ENCODE results near the gene ISG20. TPM values are rescaled to one million over a fixed set of nuclear protein-coding genes. Genes with fewer than 3 reads are reported as not detected.
A peak's percentile ranks its signal among the peaks of the same experiment; 100 is the strongest.

ISG20 gene
- total RNA-seq, 1 donor from 2014 or later = 15.9 TPM

GRCh38 chr15:88651136-88651732 is 12.4 kb downstream of the ISG20 start:
- DNase-seq (ENCODE audit: low read depth) = no peak
- Histone ChIP-seq H3K27ac (ENCODE audit: low read depth, low read length) (no peak overlapping the region), H3K36me3 (ENCODE audit: insufficient read depth, low read length) (no peaks in the 10 kb centered on the region), H3K4me1 (ENCODE audit: insufficient read depth, low read length) (peaks cover 22% of the 10 kb centered on the region), H3K9me3 (ENCODE audit: insufficient read depth, low read depth, low read length) (no peaks in the 10 kb centered on the region), H3K4me2 (ENCODE audit: low read length) (no peak overlapping the region), H3K9ac (ENCODE audit: low read length) (no peak overlapping the region), H3K79me2 (ENCODE audit: insufficient read depth, low read length) (no peaks in the 10 kb centered on the region), H3K27me3 (ENCODE audit: insufficient read depth, low read length) (no peaks in the 10 kb centered on the region), H2AFZ (ENCODE audit: low read depth, low read length) (no peak overlapping the region), H3K4me3 (ENCODE audit: insufficient read depth, low read depth, low read length) (no peak overlapping the region), H4K20me1 (ENCODE audit: insufficient read depth, low read length) (peaks cover under 1% of the 10 kb centered on the region)
- Mint-ChIP-seq H3K27ac (ENCODE audit: unreplicated experiment) (peak overlapping the region; percentile 7), H3K9me3 (ENCODE audit: unreplicated experiment) (peaks cover 2% of the 10 kb centered on the region), H3K27me3 (ENCODE audit: low read depth, unreplicated experiment) (peaks cover 8% of the 10 kb centered on the region), H3K4me1 (ENCODE audit: low read depth, unreplicated experiment) (peaks cover 22% of the 10 kb centered on the region), H3K4me3 (ENCODE audit: unreplicated experiment) (peak overlapping the region; percentile 34), H3K36me3 (ENCODE audit: low read depth, unreplicated experiment) (peaks cover 3% of the 10 kb centered on the region)
- TF ChIP-seq CTCF (IDR thresholded peaks at IDR 0.05; ENCODE audit: insufficient read depth, low read depth, low read length) (no peak), EZH2 (IDR thresholded peaks at IDR 0.05; ENCODE audit: insufficient read depth, low read length) (no peak)
- peak; percentile 32 for FAIRE-seq

GRCh38 chr15:88651971-88652370 is 13.2 kb downstream of the ISG20 start:
- Mint-ChIP-seq H3K4me1 (ENCODE audit: low read depth, unreplicated experiment) (peaks cover 22% of the 10 kb centered on the region), H3K27me3 (ENCODE audit: low read depth, unreplicated experiment) (peaks cover 8% of the 10 kb centered on the region), H3K27ac (ENCODE audit: unreplicated experiment) (no peak overlapping the region), H3K9me3 (ENCODE audit: unreplicated experiment) (peaks cover 2% of the 10 kb centered on the region), H3K36me3 (ENCODE audit: low read depth, unreplicated experiment) (peaks cover 3% of the 10 kb centered on the region), H3K4me3 (ENCODE audit: unreplicated experiment) (no peak overlapping the region)
- Histone ChIP-seq H4K20me1 (ENCODE audit: insufficient read depth, low read length) (no peaks in the 10 kb centered on the region), H3K4me2 (ENCODE audit: low read length) (no peak overlapping the region), H3K4me3 (ENCODE audit: insufficient read depth, low read depth, low read length) (no peak overlapping the region), H3K9ac (ENCODE audit: low read length) (no peak overlapping the region), H3K36me3 (ENCODE audit: insufficient read depth, low read length) (no peaks in the 10 kb centered on the region), H3K27ac (ENCODE audit: low read depth, low read length) (no peak overlapping the region), H3K79me2 (ENCODE audit: insufficient read depth, low read length) (no peaks in the 10 kb centered on the region), H3K4me1 (ENCODE audit: insufficient read depth, low read length) (peaks cover 22% of the 10 kb centered on the region), H3K27me3 (ENCODE audit: insufficient read depth, low read length) (no peaks in the 10 kb centered on the region), H3K9me3 (ENCODE audit: insufficient read depth, low read depth, low read length) (no peaks in the 10 kb centered on the region), H2AFZ (ENCODE audit: low read depth, low read length) (no peak overlapping the region)
- TF ChIP-seq CTCF (IDR thresholded peaks at IDR 0.05; ENCODE audit: insufficient read depth, low read depth, low read length) (no peak), EZH2 (IDR thresholded peaks at IDR 0.05; ENCODE audit: insufficient read depth, low read length) (no peak)
- DNase-seq (ENCODE audit: low read depth) (no peak), FAIRE-seq (no peak)

GRCh38 chr15:88652456-88653199 is 13.8 kb downstream of the ISG20 start:
- Histone ChIP-seq H3K9ac (ENCODE audit: low read length) (no peak overlapping the region), H3K27me3 (ENCODE audit: insufficient read depth, low read length) (no peaks in the 10 kb centered on the region), H4K20me1 (ENCODE audit: insufficient read depth, low read length) (no peaks in the 10 kb centered on the region), H3K27ac (ENCODE audit: low read depth, low read length) (no peak overlapping the region), H3K4me3 (ENCODE audit: insufficient read depth, low read depth, low read length) (no peak overlapping the region), H3K36me3 (ENCODE audit: insufficient read depth, low read length) (no peaks in the 10 kb centered on the region), H2AFZ (ENCODE audit: low read depth, low read length) (no peak overlapping the region), H3K4me2 (ENCODE audit: low read length) (no peak overlapping the region), H3K9me3 (ENCODE audit: insufficient read depth, low read depth, low read length) (no peaks in the 10 kb centered on the region), H3K79me2 (ENCODE audit: insufficient read depth, low read length) (no peaks in the 10 kb centered on the region), H3K4me1 (ENCODE audit: insufficient read depth, low read length) (peaks cover 22% of the 10 kb centered on the region)
- H3K9me3 Mint-ChIP-seq (ENCODE audit: unreplicated experiment) = peaks cover under 1% of the 10 kb centered on the region
- TF ChIP-seq EZH2 (IDR thresholded peaks at IDR 0.05; ENCODE audit: insufficient read depth, low read length) (no peak), CTCF (IDR thresholded peaks at IDR 0.05; ENCODE audit: insufficient read depth, low read depth, low read length) (no peak)
- peaks cover 3% of the 10 kb centered on the region for H3K36me3 Mint-ChIP-seq (ENCODE audit: low read depth, unreplicated experiment)
- no peak overlapping the region for H3K4me3 Mint-ChIP-seq (ENCODE audit: unreplicated experiment)
- DNase-seq (ENCODE audit: low read depth) (no peak), FAIRE-seq (no peak)
- H3K27ac Mint-ChIP-seq (ENCODE audit: unreplicated experiment) = no peak overlapping the region
- peaks cover 22% of the 10 kb centered on the region for H3K4me1 Mint-ChIP-seq (ENCODE audit: low read depth, unreplicated experiment)
- peaks cover 13% of the 10 kb centered on the region for H3K27me3 Mint-ChIP-seq (ENCODE audit: low read depth, unreplicated experiment)
